K562 (cell line): ENCODE results near the gene ATM. TPM values are rescaled to one million over a fixed set of nuclear protein-coding genes. Genes with fewer than 3 reads are reported as not detected.
A peak's percentile ranks its signal among the peaks of the same experiment; 100 is the strongest.

Source experiments
- ATAC-seq: fragments of 200-7000 bp; cut with Tn5 transposase; 3 replicates; pipeline ENCODE4 v1.9.1; 2020; ENCODE audit warnings: moderate library complexity
- BruUV-seq: library from RNA; stranded (reverse); fragments of 400-500 nt; replicated peaks from 2 replicates; lab custom pipeline; 2021; lab: Mats Ljungman, UMichigan
- CTCF ChIA-PET: fragments of 300-600 bp; formaldehyde crosslinking; extraction: SDS; loops from one replicate; lab custom pipeline; 2021; ENCODE audit warnings: low intra/inter-chr PET ratio; lab: Yijun Ruan, JAX
- POLR2A ChIA-PET: fragments of 300-600, 350-650 bp; sonication (Branson Sonifier 250); formaldehyde crosslinking; extraction: SDS; loops from one replicate; lab custom pipeline; 2021; ENCODE audit warnings: antibody characterized with exemption, inconsistent platforms; lab: Yijun Ruan, JAX
- DNase-seq, 4 experiments: peaks; one replicate each; pipeline versions ENCODE4 v3.0.0 to v3.0.0-alpha.2; 2011 to 2018; ENCODE audit warnings: low spot score in 3 of 4, mixed read lengths in 3 of 4; ENCODE audit errors: extremely low read depth in 1 of 4
- FAIRE-seq: peaks from 2 replicates; lab custom pipeline; 2011; peaks lifted over from hg19 to GRCh38; lab: Jason Lieb, UNC
- H2AFZ ChIP-seq: 2 replicates; pipeline ENCODE4 v1.6.0; 2011; ENCODE audit warnings: low read depth, low read length, control low read depth, inconsistent platforms
- H3K27ac ChIP-seq: fragments of 200-600 bp; 3 replicates; pipeline ENCODE4 v1.8.0; 2011; ENCODE audit warnings: low read depth, mild to moderate bottlenecking, control low read depth, inconsistent platforms, low read length, moderate library complexity, mixed read lengths; ENCODE audit errors: extremely low read depth
- H3K27me3 ChIP-seq, 2 experiments: fragments of 300-600 bp in 1 of 2; 2 replicates in 1 of 2; 3 replicates in 1 of 2; pipeline versions ENCODE4 v1.6.0 to v1.8.0; 2011; ENCODE audit warnings: inconsistent platforms in 2 of 2, low read length in 2 of 2, mild to moderate bottlenecking in 1 of 2, mixed read lengths in 1 of 2, moderate library complexity in 1 of 2; ENCODE audit not compliant: control insufficient read depth in 2 of 2, insufficient read depth in 2 of 2
- H3K36me3 ChIP-seq: fragments of 300-600 bp; 3 replicates; pipeline ENCODE4 v1.8.0; 2011; ENCODE audit warnings: mild to moderate bottlenecking, low read length, inconsistent platforms; ENCODE audit not compliant: control insufficient read depth, insufficient read depth
- H3K4me1 ChIP-seq, 2 experiments: fragments of 200-600 bp in 1 of 2; replicated peaks in 1 of 2; 2 replicates in 1 of 2; 3 replicates in 1 of 2; pipeline versions ENCODE4 v1.5.1 to v1.8.0; 2011; ENCODE audit warnings: inconsistent platforms in 2 of 2, low read length in 2 of 2, mild to moderate bottlenecking in 1 of 2, mixed read lengths in 1 of 2, moderate library complexity in 1 of 2; ENCODE audit not compliant: control insufficient read depth in 2 of 2, insufficient read depth in 2 of 2
- H3K4me2 ChIP-seq: 2 replicates; pipeline ENCODE4 v1.6.1; 2011; ENCODE audit warnings: low read length, control low read depth, inconsistent platforms, mixed read lengths; ENCODE audit not compliant: insufficient read depth
- H3K4me3 ChIP-seq: fragments of 200-600 bp; sonication (generic), shearing (Covaris generic); 2 replicates; pipeline ENCODE4 v1.5.1; 2016; ENCODE audit warnings: control low read depth, inconsistent platforms
- H3K79me2 ChIP-seq: fragments of 200-600 bp; 3 replicates; pipeline ENCODE4 v1.8.0; 2011; ENCODE audit warnings: low read length, inconsistent platforms; ENCODE audit not compliant: control insufficient read depth, insufficient read depth
- H3K9ac ChIP-seq, 2 experiments: 2 replicates each; pipeline versions ENCODE4 v1.6.0 to v1.6.1; 2011; ENCODE audit warnings: low read depth in 2 of 2, low read length in 2 of 2, control low read depth in 1 of 2, inconsistent platforms in 1 of 2, mild to moderate bottlenecking in 1 of 2, mixed read lengths in 1 of 2; ENCODE audit not compliant: insufficient read depth in 1 of 2
- H3K9me1 ChIP-seq: one replicate; pipeline ENCODE4 v1.6.0; 2011; ENCODE audit warnings: inconsistent platforms, mild to moderate bottlenecking, low read length, moderate library complexity; ENCODE audit not compliant: control insufficient read depth, insufficient read depth
- H3K9me3 ChIP-seq: replicated peaks from 2 replicates; pipeline ENCODE4 v1.5.1; 2011; ENCODE audit warnings: low read depth, low read length, inconsistent platforms; ENCODE audit not compliant: control insufficient read depth, insufficient read depth
- H4K20me1 ChIP-seq: replicated peaks from 2 replicates; pipeline ENCODE4 v1.6.1; 2011; ENCODE audit warnings: low read length, inconsistent platforms, mixed read lengths; ENCODE audit not compliant: control insufficient read depth, insufficient read depth
- ESRRB ChIP-seq: fragments of 250-450 bp; sonication (Bioruptor Pico); IDR thresholded peaks from 2 replicates; pipeline ENCODE4 v1.5.0; 2020; ENCODE audit warnings: mild to moderate bottlenecking, moderate library complexity, borderline replicate concordance
- PKNOX1 ChIP-seq: fragments of 450-650 bp; IDR thresholded peaks from 2 replicates; pipeline ENCODE4 v1.6.1; 2016
- POLR3A ChIP-seq: IDR thresholded peaks from 2 replicates; pipeline ENCODE4 v1.6.1; 2011; ENCODE audit warnings: borderline replicate concordance, mild to moderate bottlenecking, moderate library complexity; ENCODE audit not compliant: insufficient read length, insufficient read depth; ENCODE audit errors: extremely low read depth
- PTBP1 ChIP-seq: fragments of 200-400 bp; formaldehyde crosslinking; IDR thresholded peaks from 2 replicates; pipeline ENCODE4 v1.6.1; 2017; ENCODE audit warnings: low read depth, low read length
- SFPQ ChIP-seq: fragments of 200-400 bp; formaldehyde crosslinking; IDR thresholded peaks from 2 replicates; pipeline ENCODE4 v1.6.1; 2017; ENCODE audit warnings: mild to moderate bottlenecking, low read depth, low read length, moderate library complexity
- SIN3A ChIP-seq, 2 experiments: fragments of 150-350 bp in 1 of 2; IDR thresholded peaks; 2 replicates each; pipeline ENCODE4 v1.6.1; 2011 to 2016; ENCODE audit warnings: borderline replicate concordance in 2 of 2, low read depth in 2 of 2, low read length in 2 of 2, mild to moderate bottlenecking in 2 of 2, moderate library complexity in 2 of 2; ENCODE audit not compliant: control insufficient read depth in 1 of 2
- STAT5B ChIP-seq: fragments of 250-450 bp; sonication (Bioruptor Pico); IDR thresholded peaks from 2 replicates; pipeline ENCODE4 v1.8.0; 2021; ENCODE audit warnings: mild to moderate bottlenecking, inconsistent platforms
- ZNF436 ChIP-seq: fragments of 250-450, 450-650 bp; sonication (Bioruptor Pico); formaldehyde crosslinking; IDR thresholded peaks from 2 replicates; pipeline ENCODE4 v1.7.0; 2020; ENCODE audit warnings: mild to moderate bottlenecking
- ZSCAN32 ChIP-seq: fragments of 450-650 bp; formaldehyde crosslinking; IDR thresholded peaks from 2 replicates; pipeline ENCODE4 v1.4.0; 2020; ENCODE audit warnings: mild to moderate bottlenecking, moderate library complexity
- WGBS: fragments of 100-300 bp; shearing (Covaris generic); methylation state at CpG from one replicate; pipeline ENCODE4 v1.1.6; 2016; ENCODE audit warnings: low coverage, mixed read lengths; ENCODE audit not compliant: insufficient coverage; ENCODE audit errors: missing lambda C conversion rate; 5-methylcytosine and 5-hydroxymethylcytosine counted together
- in situ Hi-C: fragments of 300-500 bp; cut with MboI; formaldehyde crosslinking; loops from 4 replicates; pipeline ENCODE4 v1.15.0; 2018; ENCODE audit warnings: inconsistent platforms, mixed read lengths
- intact Hi-C: fragments of 100-400 bp; cut with micrococcal nuclease; formaldehyde crosslinking; loops from 2 replicates; pipeline ENCODE4 v1.14.2; 2022
- polyA plus RNA-seq, 8 experiments: library from polyadenylated mRNA; depleted of rRNA in 4 of 8; stranded (reverse) in 5 of 8; unstranded in 3 of 8; fragments of >200 nt; fragmentation: Nextera tagmentation in 2 of 8; fragmentation: Illumina TruSeq in 1 of 8; extraction: Ambion mirVana in 2 of 8; extraction: Trizol in 1 of 8; gene quantifications; 2 replicates each; pipeline versions ENCODE4 v1.2.1 to v1.2.3, GENCODE V29; 2011 to 2014; ENCODE audit warnings: inconsistent platforms in 1 of 8, missing spikeins in 1 of 8
- total RNA-seq, 7 experiments: library from RNA; depleted of rRNA in 6 of 7; stranded (reverse); fragments of >200 nt in 6 of 7; fragmentation: Illumina TruSeq in 2 of 7; extraction: Trizol in 2 of 7; gene quantifications; 2 replicates each; pipeline versions ENCODE4 v1.2.1 to v1.2.3, GENCODE V29; 2011 to 2021; ENCODE audit warnings: low replicate concordance in 1 of 7

Gene ATM
- total and polyA plus RNA-seq, 9 of the 15 experiments (the other 6 are each of a cell fraction or from before 2014, with no cell fraction given) = 8.3 to 46.8 (median 26.2) TPM

- no peak for ATAC-seq
- ChIA-PET CTCF (no interaction called here), POLR2A (no interaction called here)
- intact Hi-C loops = loop anchor here (10.0 kb wide), 1 partner anchor 189 kb away; no protein-coding TSS in a partner anchor
- whole genome bisulfite sequencing = 67% methylated on average over 2 of the region's 2 CpGs
- Histone ChIP-seq H3K79me2 (peaks cover 57% of the 10 kb centered on the region), H2AFZ (peak overlapping the region; percentile 30; the same call in 1 of the 2 replicates), H3K9me3 (no peaks in the 10 kb centered on the region), H3K27ac (no peak overlapping the region), H3K36me3 (peaks cover 30% of the 10 kb centered on the region), H4K20me1 (peaks cover 13% of the 10 kb centered on the region; the same call in 1 of the 2 replicates), H3K9me1 (no peaks in the 10 kb centered on the region), H3K9ac (peak overlapping the region in 1 of 2 experiments; percentile 6; a peak in 1 of 4 replicates), H3K4me1 (peaks cover 8 to 22% of the 10 kb centered on the region in 2 experiments; a peak in 4 of 5 replicates), H3K27me3 (no peaks in the 10 kb centered on the region), H3K4me3 (no peak overlapping the region), H3K4me2 (peak overlapping the region; percentile 23; the same call in 1 of the 2 replicates)
- FAIRE-seq = no peak
- in situ Hi-C loops = no loop called here
- no TSS peak for BruUV-seq
- TF ChIP-seq PKNOX1 = peak; percentile 36; the same call in 1 of the 2 replicates
- no peak for TF ChIP-seq ESRRB (CRISPR knock-in tag)
- peak in 1 of 4 experiments; percentile 16 for DNase-seq
These were observed 3.2 kb downstream of the ATM start for GRCh38 chr11:108226036-108226435.

- peaks cover 38% of the 10 kb centered on the region for H3K36me3 ChIP-seq
- FAIRE-seq = no peak
- POLR2A ChIA-PET = no interaction called here
- TF ChIP-seq ZSCAN32 (no peak), ZNF436 (CRISPR knock-in tag) (no peak), POLR3A (no peak), STAT5B (CRISPR knock-in tag) (no peak), SFPQ (no peak), PTBP1 (no peak), SIN3A (IDR thresholded peaks at IDR 0.05; ENCODE audit: borderline replicate concordance in 2 of 2, control insufficient read depth in 1 of 2, low read depth in 2 of 2, low read length in 2 of 2) (no peak)
These were observed 5.4 kb downstream of the ATM start for GRCh38 chr11:108228251-108228650.

More at GRCh38 chr11:108228251-108228650, 5.4 kb downstream of the ATM start:
- no peak for DNase-seq
- H4K20me1 ChIP-seq = 0 out of 2 replicates have a peak, but pooled peaks cover 6% of the 10 kb centered on the region
- no peaks in the 10 kb centered on the region for H3K27me3 ChIP-seq
- H3K9me1 ChIP-seq = no peaks in the 10 kb centered on the region
- WGBS = 95% methylated on average over 2 of the region's 2 CpGs
- H3K27ac ChIP-seq = no peak overlapping the region
- no peak overlapping the region for H3K4me3 ChIP-seq
- H3K79me2 ChIP-seq = peaks cover 43% of the 10 kb centered on the region
- in situ Hi-C loops = no loop called here
- ATAC-seq = no peak
- intact Hi-C loops = loop anchor here (10.0 kb wide), 1 partner anchor 187 kb away; no protein-coding TSS in a partner anchor
- H3K4me2 ChIP-seq = no peak overlapping the region
- no peaks in the 10 kb centered on the region for H3K9me3 ChIP-seq
- H2AFZ ChIP-seq = no peak overlapping the region
- CTCF ChIA-PET = no interaction called here
- BruUV-seq = no TSS peak
- H3K9ac ChIP-seq = no peak overlapping the region
- peaks cover 5 to 22% of the 10 kb centered on the region in 2 experiments; a peak in 4 of 5 replicates for H3K4me1 ChIP-seq
